RPMI8226 (cell line): ENCODE measurements around the gene CCK.
"Not testable (repeated sequence)": the region's sequence is repeated elsewhere in the genome, so short reads cannot be mapped to it uniquely, and the experiment has no call there.

Experiments
- DNase-seq: peaks from one replicate; pipeline ENCODE4 v3.0.0-alpha.2; 2015

Gene CCK

GRCh38 chr3:42266085-42266484, at the start of gene CCK:
TSS of gene CCK (minus strand) at chr3:42266185. CDS start at chr3:42263630, 2,555 bp downstream.
- DNase-seq = peak; percentile 6

- DNase-seq = peak; percentile 16
Observed at GRCh38 chr3:42314411-42314810, 48.4 kb upstream of the CCK start.

- no peak for DNase-seq
Observed at GRCh38 chr3:42308651-42309050, 42.7 kb upstream of the CCK start.

- DNase-seq = no peak
Observed at GRCh38 chr3:42306499-42306898, 40.5 kb upstream of the CCK start.

- peak; percentile 15 for DNase-seq
Observed at GRCh38 chr3:42302924-42303634, 37.1 kb upstream of the CCK start.

- no peak for DNase-seq
Observed at GRCh38 chr3:42301446-42302175, 35.6 kb upstream of the CCK start.

GRCh38 chr3:42300778-42301177, 34.8 kb upstream of the CCK start:
- no peak for DNase-seq

- DNase-seq = peak; percentile 48
Observed at GRCh38 chr3:42300013-42300412, 34.0 kb upstream of the CCK start.

GRCh38 chr3:42298259-42298658, 32.3 kb upstream of the CCK start:
- no peak for DNase-seq

- DNase-seq = no peak
Observed at GRCh38 chr3:42292009-42292408, 26.0 kb upstream of the CCK start.

GRCh38 chr3:42290966-42291714, 25.2 kb upstream of the CCK start:
- no peak for DNase-seq

- no peak for DNase-seq
Observed at GRCh38 chr3:42289026-42289425, 23.0 kb upstream of the CCK start.

- DNase-seq = no peak
Observed at GRCh38 chr3:42288385-42288784, 22.4 kb upstream of the CCK start.

- DNase-seq = not testable (repeated sequence)
Observed at GRCh38 chr3:42287423-42287822, 21.4 kb upstream of the CCK start.

- no peak for DNase-seq
Observed at GRCh38 chr3:42277676-42278075, 11.7 kb upstream of the CCK start.

- no peak for DNase-seq
Observed at GRCh38 chr3:42276141-42277132, 10.5 kb upstream of the CCK start.

- DNase-seq = no peak
Observed at GRCh38 chr3:42275217-42275616, 9.2 kb upstream of the CCK start.

- no peak for DNase-seq
Observed at GRCh38 chr3:42274266-42274665, 8.3 kb upstream of the CCK start.

- DNase-seq = no peak
Observed at GRCh38 chr3:42273361-42273760, 7.4 kb upstream of the CCK start.

GRCh38 chr3:42271786-42272185, 5.8 kb upstream of the CCK start:
- no peak for DNase-seq

- no peak for DNase-seq
Observed at GRCh38 chr3:42270561-42270960, 4.6 kb upstream of the CCK start.

GRCh38 chr3:42269647-42270046, 3.7 kb upstream of the CCK start:
- no peak for DNase-seq

- no peak for DNase-seq
Observed at GRCh38 chr3:42267878-42268277, 1.9 kb upstream of the CCK start.
